Suprapubic skin (tissue), 4 donors: ENCODE measurements around the gene EXTL2. TPM values are rescaled to one million over a fixed set of nuclear protein-coding genes. Genes with fewer than 3 reads are reported as not detected.
"Not testable (repeated sequence)": the region's sequence is repeated elsewhere in the genome, so short reads cannot be mapped to it uniquely, and the experiment has no call there.

Experiments
- DNase-seq, 2 donors: peaks; one replicate each; pipeline ENCODE4 v3.0.0-alpha.2; 2019; ENCODE audit warnings: low spot score in 2 of 2
- H3K27ac ChIP-seq: fragments of 200-600 bp; sonication (generic); one replicate; pipeline ENCODE4 v1.5.1; 2019
- H3K27me3 ChIP-seq: fragments of 200-600 bp; sonication (generic); one replicate; pipeline ENCODE4 v1.5.1; 2019
- H3K36me3 ChIP-seq: fragments of 200-600 bp; sonication (generic); one replicate; pipeline ENCODE4 v1.5.1; 2019
- H3K4me1 ChIP-seq: fragments of 200-600 bp; sonication (generic); one replicate; pipeline ENCODE4 v1.5.1; 2019
- H3K4me3 ChIP-seq: fragments of 200-600 bp; sonication (generic); one replicate; pipeline ENCODE4 v1.5.1; 2019; ENCODE audit warnings: mild to moderate bottlenecking
- H3K9me3 ChIP-seq: fragments of 200-600 bp; sonication (generic); one replicate; pipeline ENCODE4 v1.5.1; 2019
- EP300 ChIP-seq: sonication (generic); formaldehyde crosslinking; IDR thresholded peaks from one replicate; pipeline ENCODE4 v1.6.1; 2017; ENCODE audit warnings: antibody characterized with exemption
- POLR2A ChIP-seq, 2 donors: fragments of 450-650 bp; IDR thresholded peaks; one replicate each; pipeline ENCODE4 v1.6.1; 2017; ENCODE audit warnings: antibody characterized with exemption in 2 of 2, mild to moderate bottlenecking in 2 of 2, moderate library complexity in 2 of 2
- POLR2AphosphoS5 ChIP-seq, 3 donors: sonication (generic); formaldehyde crosslinking; IDR thresholded peaks; one replicate each; pipeline ENCODE4 v1.6.1; 2017; ENCODE audit warnings: antibody characterized with exemption in 3 of 3
- WGBS: methylation state at CpG from one replicate; pipeline ENCODE4 v1.1.5; 2018; 5-methylcytosine and 5-hydroxymethylcytosine counted together
- total RNA-seq, 4 donors: library from RNA; depleted of rRNA; stranded (reverse); fragments of >200 nt; gene quantifications; one replicate each; pipeline ENCODE4 v1.1.0, GENCODE V29; 2016
- TF ChIP-seq, protein P1 (sequence below), 2 donors: fragments of 200-600 bp in 1 of 2; fragments of 450-650 bp in 1 of 2; sonication (generic) in 1 of 2; IDR thresholded peaks; one replicate each; pipeline ENCODE4 v1.5.1; 2016 to 2019; ENCODE audit warnings: antibody characterized with exemption in 2 of 2, mild to moderate bottlenecking in 1 of 2, moderate library complexity in 1 of 2

EXTL2 gene
- total RNA-seq, 4 donors from 2014 or later = 3.8 to 5.9 (median 5.0) TPM

DNA sequence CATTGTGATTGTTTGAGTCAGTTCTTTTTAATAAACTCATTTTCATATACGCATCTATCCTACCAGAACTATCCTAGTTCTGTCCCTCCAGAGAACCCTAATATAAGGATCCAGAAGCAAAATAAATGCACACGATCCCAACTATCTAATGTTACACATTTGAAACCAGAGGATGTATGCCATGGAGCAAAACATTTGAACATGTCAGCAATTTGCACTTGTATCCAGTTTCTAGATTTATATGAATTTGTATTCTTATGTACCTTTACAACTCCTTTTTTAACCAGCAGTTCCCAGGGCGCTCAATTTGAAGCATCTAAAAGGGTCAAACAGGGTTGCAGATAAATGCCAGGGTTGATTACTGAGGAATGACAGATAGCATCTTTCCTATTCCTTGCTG, 2.1 kb downstream of the EXTL2 start:
- Histone ChIP-seq H3K27me3 (no peaks in the 10 kb centered on the region), H3K4me3 (no peak overlapping the region), H3K9me3 (no peaks in the 10 kb centered on the region), H3K4me1 (peaks cover 22% of the 10 kb centered on the region), H3K36me3 (no peaks in the 10 kb centered on the region), H3K27ac (no peak overlapping the region)
- TF ChIP-seq, protein P1, sequence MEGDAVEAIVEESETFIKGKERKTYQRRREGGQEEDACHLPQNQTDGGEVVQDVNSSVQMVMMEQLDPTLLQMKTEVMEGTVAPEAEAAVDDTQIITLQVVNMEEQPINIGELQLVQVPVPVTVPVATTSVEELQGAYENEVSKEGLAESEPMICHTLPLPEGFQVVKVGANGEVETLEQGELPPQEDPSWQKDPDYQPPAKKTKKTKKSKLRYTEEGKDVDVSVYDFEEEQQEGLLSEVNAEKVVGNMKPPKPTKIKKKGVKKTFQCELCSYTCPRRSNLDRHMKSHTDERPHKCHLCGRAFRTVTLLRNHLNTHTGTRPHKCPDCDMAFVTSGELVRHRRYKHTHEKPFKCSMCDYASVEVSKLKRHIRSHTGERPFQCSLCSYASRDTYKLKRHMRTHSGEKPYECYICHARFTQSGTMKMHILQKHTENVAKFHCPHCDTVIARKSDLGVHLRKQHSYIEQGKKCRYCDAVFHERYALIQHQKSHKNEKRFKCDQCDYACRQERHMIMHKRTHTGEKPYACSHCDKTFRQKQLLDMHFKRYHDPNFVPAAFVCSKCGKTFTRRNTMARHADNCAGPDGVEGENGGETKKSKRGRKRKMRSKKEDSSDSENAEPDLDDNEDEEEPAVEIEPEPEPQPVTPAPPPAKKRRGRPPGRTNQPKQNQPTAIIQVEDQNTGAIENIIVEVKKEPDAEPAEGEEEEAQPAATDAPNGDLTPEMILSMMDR (IDR thresholded peaks at IDR 0.05) = no peak
- no peak for TF ChIP-seq POLR2A (IDR thresholded peaks at IDR 0.05)
- no peak for TF ChIP-seq EP300
- no peak for TF ChIP-seq POLR2AphosphoS5 (IDR thresholded peaks at IDR 0.05)
- WGBS = 96% methylated on average over 3 of the region's 3 CpGs
- DNase-seq = no peak

DNA sequence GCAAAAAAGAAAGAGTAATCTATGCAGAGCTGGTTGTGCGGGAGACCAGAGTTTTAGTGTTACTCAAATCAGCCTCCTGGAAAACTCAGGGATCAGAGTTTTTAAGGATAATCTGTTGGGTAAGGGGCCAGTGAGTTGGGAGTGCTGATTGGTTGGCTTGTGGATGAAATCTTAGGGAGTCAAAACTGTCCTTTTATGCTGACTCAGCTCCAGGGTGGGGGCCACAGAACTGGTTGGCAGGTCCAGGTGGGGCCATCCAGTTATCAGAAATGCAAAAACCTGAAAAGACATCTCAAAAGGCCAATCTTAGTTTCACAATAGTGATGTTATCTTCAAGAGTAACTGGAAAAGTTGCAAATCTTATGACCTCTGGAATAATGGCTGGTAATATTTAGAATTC, 3.3 kb downstream of the EXTL2 start:
- WGBS = 95% methylated on average over 1 of the region's 1 CpG
- no peak for DNase-seq
- no peak for TF ChIP-seq EP300
- no peak for TF ChIP-seq POLR2A (IDR thresholded peaks at IDR 0.05)
- TF ChIP-seq POLR2AphosphoS5 (IDR thresholded peaks at IDR 0.05) = no peak
- TF ChIP-seq, protein P1 (IDR thresholded peaks at IDR 0.05) = no peak
- Histone ChIP-seq H3K36me3 (no peaks in the 10 kb centered on the region), H3K27ac (no peak overlapping the region), H3K4me1 (peaks cover 11% of the 10 kb centered on the region), H3K9me3 (no peaks in the 10 kb centered on the region), H3K27me3 (no peaks in the 10 kb centered on the region), H3K4me3 (no peak overlapping the region)

DNA sequence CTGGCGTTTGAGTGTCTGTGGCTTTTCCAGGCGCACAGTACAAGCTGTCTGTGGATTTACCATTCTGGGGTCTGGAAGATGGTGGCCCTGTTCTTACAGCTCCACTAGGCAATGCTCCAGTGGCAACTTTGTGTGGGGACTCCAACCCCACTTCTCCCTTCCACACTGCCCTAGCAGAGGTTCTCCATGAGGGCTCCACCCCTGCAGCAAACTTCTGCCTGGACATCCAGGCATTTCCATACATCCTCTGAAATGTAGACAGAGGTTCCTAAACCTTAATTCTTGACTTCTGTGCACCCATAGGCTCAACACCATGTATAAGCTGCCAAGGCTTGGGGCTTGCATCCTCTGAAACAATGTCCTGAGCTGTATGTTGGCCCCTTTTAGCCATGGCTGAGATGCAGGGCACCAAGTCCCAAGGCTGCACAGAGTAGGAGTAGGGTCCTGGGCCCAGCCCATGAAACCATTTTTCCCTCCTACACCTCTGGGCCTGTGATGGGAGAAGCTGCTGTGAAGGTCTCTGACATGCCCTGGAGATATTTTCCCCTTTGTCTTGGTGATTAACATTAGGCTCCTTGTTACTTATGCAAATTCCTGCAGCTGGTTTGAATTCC, 4.7 kb downstream of the EXTL2 start:
- H3K9me3 ChIP-seq, H3K27me3 ChIP-seq, H3K27ac ChIP-seq, H3K36me3 ChIP-seq, H3K4me3 ChIP-seq, DNase-seq: not testable (repeated sequence)
- H3K4me1 ChIP-seq = peaks cover 11% of the 10 kb centered on the region
- 95% methylated on average over 2 of the region's 2 CpGs for WGBS

DNA sequence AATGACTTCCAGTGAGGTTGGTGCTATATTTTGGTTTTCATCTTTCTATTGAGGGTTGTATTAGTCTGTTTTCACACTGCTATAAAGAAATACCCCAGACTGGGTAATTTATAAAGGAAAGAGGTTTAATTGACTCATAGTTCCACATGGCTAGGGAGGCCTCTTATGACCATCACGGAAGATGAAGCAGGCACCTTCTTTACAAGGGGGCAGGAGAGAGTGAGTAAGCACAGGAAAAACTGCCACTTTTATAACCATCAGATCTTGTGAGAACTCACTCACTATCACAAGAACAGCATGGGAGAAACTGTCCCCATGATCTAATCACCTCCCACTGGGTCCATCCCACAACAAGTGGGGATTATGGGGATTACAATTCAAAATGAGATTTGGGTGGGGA, 5.6 kb downstream of the EXTL2 start:
- not testable (repeated sequence) for H3K36me3 ChIP-seq, H3K4me3 ChIP-seq, H3K27ac ChIP-seq, H3K27me3 ChIP-seq, H3K9me3 ChIP-seq, DNase-seq
- WGBS = 92% methylated on average over 1 of the region's 1 CpG
- peaks cover 10% of the 10 kb centered on the region for H3K4me1 ChIP-seq

DNA sequence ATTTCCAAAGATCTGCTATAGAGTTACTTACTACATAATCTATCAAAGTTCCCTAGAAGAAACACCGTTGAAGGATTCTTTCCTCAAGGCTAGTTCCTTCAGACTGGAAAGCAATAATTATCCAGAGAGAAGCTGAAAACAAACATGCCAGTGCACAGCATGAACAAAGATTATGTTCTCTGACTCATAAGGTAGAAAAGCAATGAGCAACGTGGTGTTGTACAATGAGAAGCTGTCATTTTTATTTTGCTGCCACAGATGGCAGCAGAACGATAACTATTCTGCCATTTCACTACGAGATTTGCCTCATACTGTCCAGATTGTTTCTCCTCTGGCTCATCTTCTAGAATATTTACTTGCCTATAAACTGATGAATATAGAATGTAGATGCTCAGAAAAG, 10.7 kb downstream of the EXTL2 start:
- Histone ChIP-seq H3K4me1 (peaks cover 15% of the 10 kb centered on the region), H3K36me3 (no peaks in the 10 kb centered on the region), H3K27ac (no peak overlapping the region), H3K27me3 (no peaks in the 10 kb centered on the region), H3K4me3 (no peak overlapping the region), H3K9me3 (no peaks in the 10 kb centered on the region)
- DNase-seq = no peak
- WGBS = 43% methylated on average over 4 of the region's 4 CpGs
- TF ChIP-seq, protein P1 (IDR thresholded peaks at IDR 0.05) = no peak
- TF ChIP-seq POLR2A (IDR thresholded peaks at IDR 0.05) (no peak), POLR2AphosphoS5 (IDR thresholded peaks at IDR 0.05) (no peak), EP300 (no peak)

DNA sequence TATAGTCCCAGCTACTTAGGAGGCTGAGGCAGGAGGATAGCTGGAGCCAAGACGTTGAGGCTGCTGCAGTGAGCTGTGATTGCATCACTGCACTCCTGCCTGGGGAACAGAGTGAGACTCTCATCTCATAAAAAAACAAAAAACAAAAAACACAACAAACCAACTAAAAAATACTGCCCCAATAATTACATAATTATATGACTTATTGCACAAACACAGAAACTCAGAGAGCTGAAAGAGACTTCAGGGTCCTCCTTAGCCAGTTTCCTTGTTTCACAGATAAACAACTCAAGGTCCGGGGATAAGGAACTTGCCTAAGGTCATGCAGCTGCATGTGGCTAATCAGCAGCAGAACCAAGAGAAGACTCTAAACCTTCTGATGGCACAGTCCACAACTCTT, 11.9 kb downstream of the EXTL2 start:
- H3K36me3 ChIP-seq = peaks cover under 1% of the 10 kb centered on the region
- no peaks in the 10 kb centered on the region for H3K9me3 ChIP-seq
- 43% methylated on average over 2 of the region's 2 CpGs for WGBS
- H3K27me3 ChIP-seq = no peaks in the 10 kb centered on the region
- TF ChIP-seq EP300 (no peak), POLR2AphosphoS5 (IDR thresholded peaks at IDR 0.05) (no peak), POLR2A (IDR thresholded peaks at IDR 0.05) (no peak)
- TF ChIP-seq, protein P1 (IDR thresholded peaks at IDR 0.05) = no peak
- H3K4me1 ChIP-seq = peaks cover 15% of the 10 kb centered on the region
- no peak for DNase-seq
- no peak overlapping the region for H3K27ac ChIP-seq
- H3K4me3 ChIP-seq = no peak overlapping the region
